Spinal cord (tissue), 10 donors: ENCODE results near the gene GOT1. TPM values are rescaled to one million over a fixed set of nuclear protein-coding genes. Genes with fewer than 3 reads are reported as not detected.

Experiments
- DNase-seq, 6 donors: peaks; one replicate each; pipeline versions ENCODE4 v3.0.0 to v3.0.0-alpha.2; 2013 to 2015; ENCODE audit warnings: low spot score in 6 of 6, low read depth in 4 of 6
- H3K27ac ChIP-seq: one replicate; pipeline ENCODE4 v1.5.1; 2013; ENCODE audit warnings: low read depth, low read length, control low read depth
- H3K27me3 ChIP-seq: one replicate; pipeline ENCODE4 v1.6.1; 2013; ENCODE audit warnings: low read length; ENCODE audit not compliant: control insufficient read depth, insufficient read depth
- H3K36me3 ChIP-seq: one replicate; pipeline ENCODE4 v1.6.1; 2013; ENCODE audit warnings: low read length; ENCODE audit not compliant: control insufficient read depth, insufficient read depth
- H3K4me1 ChIP-seq: one replicate; pipeline ENCODE4 v1.6.1; 2013; ENCODE audit warnings: low read length; ENCODE audit not compliant: control insufficient read depth, insufficient read depth
- H3K4me3 ChIP-seq: one replicate; pipeline ENCODE4 v1.5.1; 2013; ENCODE audit warnings: low read depth, low read length, control low read depth
- H3K9me3 ChIP-seq: one replicate; pipeline ENCODE4 v1.6.1; 2013; ENCODE audit warnings: low read length; ENCODE audit not compliant: control insufficient read depth, insufficient read depth
- WGBS: methylation state at CpG from one replicate; pipeline ENCODE4 v1.1.5; 2013; ENCODE audit warnings: missing lambda C conversion rate; ENCODE audit not compliant: insufficient coverage; 5-methylcytosine and 5-hydroxymethylcytosine counted together
- polyA plus RNA-seq, 2 donors: library from polyadenylated mRNA; unstranded; fragments of 120-200 nt; gene quantifications; one replicate each; pipeline ENCODE4 v1.2.1, GENCODE V29; 2013; ENCODE audit not compliant: insufficient read length in 2 of 2
- total RNA-seq, 2 donors: library from RNA; depleted of rRNA in 1 of 2; stranded (reverse); fragments of 120-200 nt in 1 of 2; fragments of >200 nt in 1 of 2; gene quantifications; one replicate each; pipeline versions ENCODE4 v1.2.3 to v1.2.4, GENCODE V29; 2013 to 2014
- donor health status: healthy.

Gene GOT1
- total and polyA plus RNA-seq, 4 donors = 38.0 to 115 (median 86.6) TPM

DNA sequence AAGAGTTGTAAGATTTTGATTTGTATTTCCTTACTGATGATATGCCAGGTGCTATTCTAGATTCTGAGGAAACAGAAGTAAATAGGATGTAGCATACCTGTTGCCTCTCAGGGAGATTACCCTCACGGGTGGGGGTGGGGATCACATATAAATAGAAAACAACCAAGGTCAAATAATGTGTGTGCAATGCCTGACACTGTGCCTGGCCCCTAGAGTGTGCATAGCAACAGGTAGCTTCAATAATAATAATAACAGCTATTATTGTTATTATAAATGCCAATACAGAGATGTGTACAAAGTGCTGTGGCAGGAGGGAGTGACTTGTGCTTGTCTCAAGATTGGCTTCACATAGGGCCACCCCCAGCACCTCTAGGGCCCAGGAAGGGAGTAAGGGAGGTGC, 77.2 kb downstream of the GOT1 start:
- Histone ChIP-seq H3K27me3 (no peaks in the 10 kb centered on the region), H3K36me3 (peaks cover 4% of the 10 kb centered on the region), H3K9me3 (no peaks in the 10 kb centered on the region), H3K27ac (no peak overlapping the region), H3K4me3 (no peak overlapping the region), H3K4me1 (no peaks in the 10 kb centered on the region)
- no CpG with 5 or more reads among the region's 1 CpG for WGBS
- no peak for DNase-seq

DNA sequence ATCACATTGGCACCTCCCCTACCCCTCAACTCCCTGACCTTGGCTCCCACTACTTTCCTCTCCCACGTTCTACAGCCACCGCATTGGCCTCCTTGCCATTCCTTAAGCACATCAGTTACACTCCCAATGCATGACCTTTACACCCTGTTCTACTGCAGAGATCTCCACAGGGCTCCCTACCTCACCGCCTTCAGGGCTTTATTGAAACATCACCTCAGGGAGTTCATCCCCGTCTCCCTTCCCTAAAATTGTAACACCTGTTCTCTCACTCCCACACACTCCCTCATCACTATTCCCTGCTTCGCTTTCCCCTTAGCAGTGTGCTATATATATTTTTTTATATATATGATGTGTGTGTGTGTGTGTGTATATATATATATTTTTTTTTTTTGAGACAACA, 82.8 kb downstream of the GOT1 start:
- DNase-seq = no peak
- H3K36me3 ChIP-seq = no peaks in the 10 kb centered on the region
- H3K27ac ChIP-seq = no peak overlapping the region
- 74% methylated on average over 3 of the region's 5 CpGs for WGBS
- no peaks in the 10 kb centered on the region for H3K9me3 ChIP-seq
- no peaks in the 10 kb centered on the region for H3K4me1 ChIP-seq
- no peaks in the 10 kb centered on the region for H3K27me3 ChIP-seq
- no peak overlapping the region for H3K4me3 ChIP-seq

Other genes with a start within 250 kb of the GOT1 start
- gene HPSE2, start 194.8 kb downstream of the GOT1 start, total RNA-seq = under 1 TPM; 0.28 to 0.89 TPM
- 1 to 10 TPM in 1 of 2 donors, under 1 TPM in 1; 0.96 to 1.1 TPM for gene HPSE2, start 194.8 kb downstream of the GOT1 start, polyA plus RNA-seq
- gene CNNM1, start 101.3 kb downstream of the GOT1 start, total RNA-seq = 1 to 10 TPM; 1.6 to 7.5 TPM
- 1 to 10 TPM; 6.5 to 6.7 TPM for gene CNNM1, start 101.3 kb downstream of the GOT1 start, polyA plus RNA-seq
- not detected for gene NKX2-3, start 102.3 kb upstream of the GOT1 start, total RNA-seq
- gene NKX2-3, start 102.3 kb upstream of the GOT1 start, polyA plus RNA-seq = not detected
- 10 to 100 TPM; 22.9 to 36.5 TPM for gene SLC25A28, start 189.8 kb upstream of the GOT1 start, total RNA-seq
- 10 to 100 TPM; 56.0 to 65.2 TPM for gene SLC25A28, start 189.8 kb upstream of the GOT1 start, polyA plus RNA-seq
- 10 to 100 TPM; 18.0 to 19.0 TPM for gene ENTPD7, start 228.9 kb upstream of the GOT1 start, total RNA-seq
- gene ENTPD7, start 228.9 kb upstream of the GOT1 start, polyA plus RNA-seq = 1 to 10 TPM; 7.2 TPM